Measurements from ENCODE around the gene RNF157.
A peak's percentile ranks its signal among the peaks of the same experiment; 100 is the strongest.

The RNF157 gene

DNA sequence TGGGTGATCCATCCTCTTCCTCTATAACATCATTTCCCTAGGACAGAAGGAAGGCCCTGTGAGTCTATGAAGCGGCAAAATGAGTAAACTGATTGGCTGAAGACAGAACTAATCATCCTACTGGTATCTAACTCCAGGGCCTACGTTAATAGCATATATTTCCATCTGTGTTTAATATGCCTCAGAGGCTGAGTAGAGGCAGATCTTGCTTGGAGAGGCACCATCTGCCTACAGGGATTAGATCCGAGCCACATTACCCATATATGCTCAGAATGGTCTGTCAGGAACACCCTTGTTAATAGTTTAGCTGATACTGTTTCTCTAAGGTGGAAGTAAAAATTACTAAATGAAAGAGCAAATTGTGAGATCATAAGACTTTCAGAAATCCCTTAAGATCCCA is 86.0 kb downstream of the RNF157 start:
- FAIRE-seq = no peak

GRCh38 chr17:76153640-76154039 is 86.7 kb downstream of the RNF157 start:
- no peak for FAIRE-seq

GRCh38 chr17:76153202-76153601 is 87.1 kb downstream of the RNF157 start:
- no peak for FAIRE-seq

- FAIRE-seq = no peak
Measured at GRCh38 chr17:76152591-76152990, 87.7 kb downstream of the RNF157 start.

GRCh38 chr17:76151896-76152454 is 88.3 kb downstream of the RNF157 start:
- no peak for FAIRE-seq

GRCh38 chr17:76150712-76151622 is 89.3 kb downstream of the RNF157 start:
- no peak for FAIRE-seq

GRCh38 chr17:76149214-76149613 is 91.1 kb downstream of the RNF157 start:
- no peak for FAIRE-seq

DNA sequence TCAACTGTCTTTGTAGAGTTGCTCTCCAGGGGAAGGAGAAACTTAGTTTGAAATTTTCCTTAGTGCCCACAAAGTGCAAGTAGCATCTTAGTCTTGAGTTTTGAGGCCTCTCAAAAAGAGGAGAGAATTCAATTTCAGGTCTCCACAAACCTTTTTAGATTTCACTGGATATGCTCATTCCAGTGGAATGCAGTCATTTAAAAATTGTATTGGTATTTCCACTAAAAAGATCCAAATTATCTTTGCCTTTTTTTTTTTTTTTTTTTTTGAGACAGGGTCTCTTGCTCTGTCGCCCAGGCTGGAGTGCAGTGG is 92.3 kb downstream of the RNF157 start:
- no peak for FAIRE-seq

- peak; percentile 46 for FAIRE-seq
Measured at GRCh38 chr17:76147211-76148014, 92.9 kb downstream of the RNF157 start.

GRCh38 chr17:76146053-76146851 is 94.0 kb downstream of the RNF157 start:
- FAIRE-seq = no peak

GRCh38 chr17:76145231-76146052 is 94.9 kb downstream of the RNF157 start:
- no peak for FAIRE-seq

- no peak for FAIRE-seq
Measured at GRCh38 chr17:76142585-76143041, 97.7 kb downstream of the RNF157 start.

DNA sequence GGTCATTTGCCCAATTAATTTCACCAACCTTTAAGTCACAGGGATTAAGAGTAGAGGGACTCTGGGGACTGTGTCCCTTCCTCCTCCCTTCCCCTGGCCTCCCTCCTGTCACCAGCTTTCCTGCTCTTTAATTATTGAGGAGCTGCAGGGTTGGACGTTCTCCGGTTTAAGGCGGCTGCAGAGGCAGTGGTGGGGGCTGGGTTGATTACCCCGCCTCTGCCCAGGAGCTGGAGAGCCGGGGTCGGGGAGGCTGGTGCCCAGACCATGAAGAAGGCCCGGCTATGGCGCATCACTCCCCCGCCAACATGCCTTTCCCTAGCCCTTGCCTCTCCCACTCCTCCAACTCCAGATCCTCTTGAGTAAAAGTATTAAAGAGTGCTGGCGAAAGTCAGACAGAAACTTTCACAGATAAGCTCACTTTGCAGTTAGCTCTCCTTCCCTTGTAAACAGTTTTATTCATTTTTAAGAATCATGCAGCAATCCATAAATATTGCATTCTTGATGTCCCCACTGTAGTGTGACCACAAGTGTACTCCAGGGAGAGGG is 98.2 kb downstream of the RNF157 start:
- no peak for FAIRE-seq

GRCh38 chr17:76141212-76142038 is 98.9 kb downstream of the RNF157 start, which contains the start of gene FOXJ1:
Gene FOXJ1, minus strand, starts transcription at chr17:76141245. Its CDS starts 850 bp downstream, at chr17:76140395.
- peak; percentile 59 for FAIRE-seq

DNA sequence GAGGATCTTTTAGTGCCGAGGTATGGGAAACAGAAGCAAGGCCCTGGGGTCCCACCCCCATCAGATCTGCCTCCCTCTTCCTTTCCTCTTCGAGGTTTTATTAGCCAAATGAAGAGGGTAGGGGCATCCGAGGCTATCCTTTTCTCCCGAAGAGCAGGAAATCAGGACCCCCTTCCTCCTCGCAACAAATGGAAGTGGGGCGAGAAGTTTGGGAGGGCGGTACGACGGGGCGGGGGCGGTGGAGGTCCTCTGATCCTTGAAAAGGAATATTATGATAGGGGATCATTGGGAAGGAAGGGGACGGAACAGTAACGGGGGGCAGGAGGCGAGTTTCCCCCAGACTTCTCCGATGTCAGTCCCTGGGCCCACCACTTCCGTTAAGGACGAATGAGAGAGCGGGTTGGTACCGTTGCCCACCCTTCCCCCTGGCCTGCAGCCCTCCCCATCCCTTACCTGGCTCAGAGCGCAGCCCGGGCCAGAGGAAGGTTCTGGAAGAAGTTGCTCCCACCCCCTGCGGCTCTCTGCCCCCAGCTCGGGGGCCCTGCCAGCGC is 99.6 kb downstream of the RNF157 start:
- no peak for FAIRE-seq

GRCh38 chr17:76139801-76140660 is 100.3 kb downstream of the RNF157 start:
- no peak for FAIRE-seq

DNA sequence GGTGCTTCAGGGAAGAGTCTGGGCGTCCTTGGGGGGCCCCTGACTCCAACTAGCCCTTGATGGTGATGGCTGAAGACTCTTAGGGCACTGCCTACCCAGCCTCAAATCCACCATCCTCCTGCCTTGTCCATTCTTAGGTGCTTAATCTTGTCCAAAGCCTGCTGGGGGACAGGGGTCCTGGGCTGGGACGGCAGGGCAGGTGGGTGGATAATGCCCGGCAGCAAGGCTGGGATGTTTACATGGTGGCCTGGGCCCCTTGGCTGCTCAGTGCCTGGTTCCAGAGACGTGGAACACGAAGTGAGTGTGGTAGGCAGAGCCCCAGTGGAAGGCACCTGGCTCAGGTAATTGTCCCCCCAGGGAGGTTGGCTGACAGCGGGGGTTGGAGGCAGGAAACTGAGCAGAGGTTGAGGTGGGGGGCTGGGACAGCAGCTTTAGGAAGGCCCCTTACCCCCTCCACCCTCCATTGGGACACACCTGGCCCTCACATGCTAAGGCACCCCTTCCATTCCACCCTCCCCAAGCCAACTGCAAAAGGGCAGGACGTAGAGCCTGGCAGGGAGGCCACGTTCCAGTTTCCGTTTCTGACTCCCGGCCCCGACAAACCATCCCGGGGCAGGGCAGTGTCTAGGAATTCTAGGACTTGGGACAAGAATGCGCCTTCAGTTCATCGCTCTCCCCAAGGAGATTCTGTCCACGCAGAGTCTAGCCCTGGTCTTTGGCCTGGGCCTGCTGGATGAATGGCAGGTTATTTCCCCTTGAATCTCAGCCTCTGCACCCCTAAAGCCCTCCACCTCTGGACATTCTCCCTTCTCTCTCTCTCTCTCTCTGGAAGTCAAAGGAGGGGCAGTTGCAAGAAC is 101.2 kb downstream of the RNF157 start:
- no peak for FAIRE-seq

DNA sequence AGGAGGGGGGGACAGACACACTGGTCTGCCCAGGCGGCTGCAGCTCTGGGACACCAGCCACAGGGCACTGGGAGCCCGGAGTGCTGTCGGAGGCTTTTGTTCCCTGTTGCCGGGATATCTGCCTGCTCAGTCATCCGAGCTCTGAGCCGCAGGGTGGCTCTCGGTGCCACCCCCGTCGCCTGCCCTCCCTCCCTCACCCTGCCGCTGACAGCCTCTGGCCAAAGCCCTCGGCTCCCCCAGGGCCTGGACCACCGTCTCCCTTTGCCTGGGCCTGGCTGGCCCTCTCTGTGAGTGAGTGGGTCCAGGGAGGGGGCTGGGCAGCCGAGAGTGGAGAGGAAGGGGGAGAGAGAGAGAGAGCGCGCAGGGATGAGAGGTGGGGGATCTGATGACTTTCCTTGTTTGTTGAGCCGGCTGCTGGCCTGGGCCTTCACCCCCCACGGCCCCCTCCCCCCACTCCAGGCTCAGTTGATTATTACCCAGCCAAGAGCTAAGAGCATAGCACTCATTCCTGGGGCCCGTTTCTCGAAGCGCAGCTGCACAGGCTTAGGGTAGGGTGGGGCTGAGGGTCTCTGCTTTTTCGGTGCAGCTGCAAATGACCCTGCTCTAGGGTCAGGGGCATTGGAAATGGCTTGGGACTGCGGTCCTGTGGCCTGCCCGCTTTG is 101.9 kb downstream of the RNF157 start:
- FAIRE-seq = no peak
